Stomach (tissue), 4 donors: ENCODE results near the gene BAZ2B.

ENCODE experiments used
- EP300 ChIP-seq: sonication (generic); formaldehyde crosslinking; IDR thresholded peaks from one replicate; pipeline ENCODE4 v1.6.1; 2017; ENCODE audit warnings: antibody characterized with exemption
- POLR2AphosphoS5 ChIP-seq, 3 donors: sonication (generic); formaldehyde crosslinking; IDR thresholded peaks; one replicate each; pipeline ENCODE4 v1.6.1; 2016; ENCODE audit warnings: antibody characterized with exemption in 3 of 3
- TF ChIP-seq, protein P1 (sequence below), 7 experiments: fragments of 450-650 bp in 4 of 7; fragments of 200-600 bp in 3 of 7; sonication (generic) in 3 of 7; IDR thresholded peaks; one replicate each; pipeline ENCODE4 v1.5.1; 2016 to 2019; ENCODE audit warnings: antibody characterized with exemption in 7 of 7, control low read depth in 2 of 7, mild to moderate bottlenecking in 1 of 7

DNA sequence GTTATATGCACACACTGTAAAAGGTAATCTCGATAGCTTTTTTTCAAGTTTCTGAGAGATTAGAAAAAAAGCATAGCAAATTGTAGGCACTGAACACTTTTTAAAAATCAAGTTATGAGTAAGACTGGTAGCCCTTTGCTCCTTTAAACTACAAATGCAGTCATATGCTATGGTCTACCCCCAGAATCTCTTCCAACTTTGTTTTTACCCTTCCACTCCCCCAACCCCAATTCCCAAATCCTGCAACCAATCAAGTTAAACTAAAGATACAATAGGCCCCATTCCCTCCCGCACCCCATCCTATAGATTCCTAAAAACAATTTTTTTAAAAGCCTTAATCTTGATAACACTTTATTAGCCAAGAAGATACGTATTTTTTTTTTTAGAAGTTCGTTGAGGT, 752 bp upstream of the BAZ2B start:
- TF ChIP-seq, protein P1, sequence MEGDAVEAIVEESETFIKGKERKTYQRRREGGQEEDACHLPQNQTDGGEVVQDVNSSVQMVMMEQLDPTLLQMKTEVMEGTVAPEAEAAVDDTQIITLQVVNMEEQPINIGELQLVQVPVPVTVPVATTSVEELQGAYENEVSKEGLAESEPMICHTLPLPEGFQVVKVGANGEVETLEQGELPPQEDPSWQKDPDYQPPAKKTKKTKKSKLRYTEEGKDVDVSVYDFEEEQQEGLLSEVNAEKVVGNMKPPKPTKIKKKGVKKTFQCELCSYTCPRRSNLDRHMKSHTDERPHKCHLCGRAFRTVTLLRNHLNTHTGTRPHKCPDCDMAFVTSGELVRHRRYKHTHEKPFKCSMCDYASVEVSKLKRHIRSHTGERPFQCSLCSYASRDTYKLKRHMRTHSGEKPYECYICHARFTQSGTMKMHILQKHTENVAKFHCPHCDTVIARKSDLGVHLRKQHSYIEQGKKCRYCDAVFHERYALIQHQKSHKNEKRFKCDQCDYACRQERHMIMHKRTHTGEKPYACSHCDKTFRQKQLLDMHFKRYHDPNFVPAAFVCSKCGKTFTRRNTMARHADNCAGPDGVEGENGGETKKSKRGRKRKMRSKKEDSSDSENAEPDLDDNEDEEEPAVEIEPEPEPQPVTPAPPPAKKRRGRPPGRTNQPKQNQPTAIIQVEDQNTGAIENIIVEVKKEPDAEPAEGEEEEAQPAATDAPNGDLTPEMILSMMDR (IDR thresholded peaks at IDR 0.05) = no peak
- no peak for TF ChIP-seq EP300
- TF ChIP-seq POLR2AphosphoS5 (IDR thresholded peaks at IDR 0.05) = no peak
